Pancreas (tissue), 10 donors: ENCODE measurements around the gene SRRM1. TPM values are rescaled to one million over a fixed set of nuclear protein-coding genes. Genes with fewer than 3 reads are reported as not detected.

Experiments used
- ATAC-seq, 4 donors: fragments of 200-7000 bp; cut with Tn5 transposase; one replicate each; pipeline versions ENCODE4 v1.8.0 to v1.9.1; 2020; ENCODE audit warnings: mild to moderate bottlenecking in 4 of 4, moderate library complexity in 4 of 4
- DNase-seq, 6 donors: peaks; one replicate each; pipeline ENCODE4 v3.0.0-alpha.2; 2020
- FAIRE-seq: peaks from 2 replicates; lab custom pipeline; 2012; peaks lifted over from hg19 to GRCh38; lab: Jason Lieb, UNC
- H3K27ac ChIP-seq, 4 donors: fragments of 200-600 bp; sonication (generic); 1 replicate in 3 of 4; 2 replicates in 1 of 4; pipeline versions ENCODE4 v1.5.0 to v1.8.0; 2020
- H3K27me3 ChIP-seq, 4 donors: fragments of 200-600 bp; one replicate each; pipeline ENCODE4 v1.8.0; 2021
- H3K36me3 ChIP-seq, 3 donors: fragments of 200-600 bp; sonication (generic) in 1 of 3; one replicate each; pipeline versions ENCODE4 v1.5.0 to v1.8.0; 2020 to 2021
- H3K4me1 ChIP-seq, 3 donors: fragments of 200-600 bp; one replicate each; pipeline ENCODE4 v1.8.0; 2021
- H3K4me3 ChIP-seq, 4 donors: fragments of 200-600 bp; sonication (generic) in 2 of 4; one replicate each; pipeline versions ENCODE4 v1.5.0 to v1.8.0; 2020 to 2021
- H3K9me3 ChIP-seq, 4 donors: fragments of 200-600 bp; one replicate each; pipeline ENCODE4 v1.8.0; 2021
- CTCF ChIP-seq, 4 donors: fragments of 200-600 bp; sonication (generic) in 3 of 4; IDR thresholded peaks; one replicate each; pipeline versions ENCODE4 v1.5.0 to v1.8.0; 2021; ENCODE audit warnings: antibody characterized with exemption in 4 of 4
- WGBS, 2 donors: extraction: QIAGEN DNeasy Blood & Tissue Kit; methylation state at CpG; one replicate each; pipeline ENCODE4 v1.1.7; 2013; 5-methylcytosine and 5-hydroxymethylcytosine counted together
- intact Hi-C, 3 donors: fragments of 100-400 bp; cut with DNase I; formaldehyde crosslinking; loops; one replicate each; pipeline versions ENCODE4 v1.11.1 to v1.14.2; 2022
- polyA plus RNA-seq, 2 donors: library from polyadenylated mRNA; stranded (reverse); fragments of 200-250 nt; gene quantifications; one replicate each; pipeline ENCODE4 v1.2.3, GENCODE V29; 2013
- total RNA-seq, 6 donors: library from RNA; stranded (reverse); fragmentation: NEBNext Ultra II Directional in 4 of 6; extraction: Animal tissue kit (Norgen Biotek cat#: 25700) in 4 of 6; gene quantifications; one replicate each; pipeline versions ENCODE4 v1.2.1 to v1.2.4, GENCODE V29; 2021 to 2023
- donor health status: healthy with polysubstance abuse.
- donor health status: DM: no; HTN: no; CAD: no; lungs with moderate emphysema.
- donor health status: DM: no; HTN: no; CAD: no.
- donor health status: control.
- donor health status: control.
- donor health status: Bipolar disorder and iron deficiency.
- donor health status: DM: yes; HTN: yes; CAD: no.
- donor health status: DM: no; HTN: no; CAD: no.
- donor health status: DM: no; HTN: no; CAD: no.
- donor health status: DM: yes; HTN: yes; CAD: no.

Gene SRRM1
- total and polyA plus RNA-seq, 8 donors, result 34.3 to 71.3 (median 55.3) TPM

GRCh38 chr1:24639881-24640280 is 3.2 kb upstream of the SRRM1 start:
- TF ChIP-seq CTCF (IDR thresholded peaks at IDR 0.05), result no peak
- peak overlapping the region in 1 of 4 donors; percentile 15 for H3K27ac ChIP-seq
- WGBS, 2 donors, result 38 to 39% methylated on average over 4 of the region's 4 CpGs
- no peaks in the 10 kb centered on the region for H3K27me3 ChIP-seq
- H3K4me3 ChIP-seq, result no peak overlapping the region
- H3K4me1 ChIP-seq, result peaks cover 7 to 16% (median 13%) of the 10 kb centered on the region in 3 donors
- FAIRE-seq (no peak), ATAC-seq (no peak), DNase-seq (no peak)
- H3K36me3 ChIP-seq, result no peaks in the 10 kb centered on the region
- intact Hi-C loops, result loop anchor here in 1 of 3 donors (10.0 kb wide), 2 partner anchors 95 to 225 kb away; partner anchors contain the start of genes NIPAL3 and STPG1
- no peaks in the 10 kb centered on the region for H3K9me3 ChIP-seq

GRCh38 chr1:24640288-24640687 is 2.8 kb upstream of the SRRM1 start:
- peak in 3 of 6 donors; percentile 32 to 58 (median 36) for DNase-seq
- ATAC-seq, result no peak
- no peak for TF ChIP-seq CTCF (IDR thresholded peaks at IDR 0.05)
- H3K4me3 ChIP-seq, result no peak overlapping the region
- no peak overlapping the region for H3K27ac ChIP-seq
- 55 to 57% methylated on average over 7 of the region's 7 CpGs for WGBS, 2 donors
- H3K27me3 ChIP-seq, result no peaks in the 10 kb centered on the region
- no peaks in the 10 kb centered on the region for H3K36me3 ChIP-seq
- H3K4me1 ChIP-seq, result peaks cover 8 to 20% (median 14%) of the 10 kb centered on the region in 3 donors
- intact Hi-C loops, result no loop called here
- no peaks in the 10 kb centered on the region for H3K9me3 ChIP-seq
- no peak for FAIRE-seq

GRCh38 chr1:24641646-24642151 is 1.4 kb upstream of the SRRM1 start:
- no peak for TF ChIP-seq CTCF (IDR thresholded peaks at IDR 0.05)
- intact Hi-C loops, result no loop called here
- H3K36me3 ChIP-seq, result peaks cover 0 to 8% (median 1%) of the 10 kb centered on the region in 3 donors
- peak overlapping the region in 3 of 4 donors; percentile 43 to 85 (median 66) for H3K4me3 ChIP-seq
- H3K4me1 ChIP-seq, result peaks cover 8 to 21% (median 14%) of the 10 kb centered on the region in 3 donors
- H3K9me3 ChIP-seq, result no peaks in the 10 kb centered on the region
- no peaks in the 10 kb centered on the region for H3K27me3 ChIP-seq
- 29 to 31% methylated on average over 23 to 24 of the region's 24 CpGs for WGBS, 2 donors
- FAIRE-seq (no peak), ATAC-seq (no peak), DNase-seq (peak in 5 of 6 donors; percentile 24 to 60 (median 38))
- peak overlapping the region; percentile 95 to 100 (median 97) for H3K27ac ChIP-seq

- FAIRE-seq (no peak), ATAC-seq (peak; percentile 9 to 22 (median 15)), DNase-seq (peak in 4 of 6 donors; percentile 43 to 79 (median 72))
- no peak for TF ChIP-seq CTCF (IDR thresholded peaks at IDR 0.05)
- peak overlapping the region; percentile 75 to 100 (median 83) for H3K27ac ChIP-seq
- WGBS, 2 donors, result 0% methylated on average over 42 to 52 of the region's 53 CpGs
- peaks cover 8 to 21% (median 14%) of the 10 kb centered on the region in 3 donors for H3K4me1 ChIP-seq
- H3K9me3 ChIP-seq, result no peaks in the 10 kb centered on the region
- H3K4me3 ChIP-seq, result peak overlapping the region; percentile 66 to 91 (median 86)
- H3K36me3 ChIP-seq, result peaks cover 0 to 20% (median 15%) of the 10 kb centered on the region in 3 donors
- intact Hi-C loops, result no loop called here
- H3K27me3 ChIP-seq, result no peaks in the 10 kb centered on the region
Observed at GRCh38 chr1:24643363-24644099, 429 bp downstream of the SRRM1 start.
